CD4-positive, alpha-beta T cell treated with Interleukin-12 subunit alpha and Interleukin-12 subunit beta, for 1 hour (primary cell): ENCODE results near the gene UNK.
A peak's percentile ranks its signal among the peaks of the same experiment; 100 is the strongest.
"Not testable (repeated sequence)": the region's sequence is repeated elsewhere in the genome, so short reads cannot be mapped to it uniquely, and the experiment has no call there.

Source experiments
- DNase-seq: peaks from one replicate; pipeline ENCODE4 v3.0.0-alpha.2; 2020

UNK gene

GRCh38 chr17:75807861-75808260 is 23.3 kb downstream of the UNK start:
- no peak for DNase-seq

DNA sequence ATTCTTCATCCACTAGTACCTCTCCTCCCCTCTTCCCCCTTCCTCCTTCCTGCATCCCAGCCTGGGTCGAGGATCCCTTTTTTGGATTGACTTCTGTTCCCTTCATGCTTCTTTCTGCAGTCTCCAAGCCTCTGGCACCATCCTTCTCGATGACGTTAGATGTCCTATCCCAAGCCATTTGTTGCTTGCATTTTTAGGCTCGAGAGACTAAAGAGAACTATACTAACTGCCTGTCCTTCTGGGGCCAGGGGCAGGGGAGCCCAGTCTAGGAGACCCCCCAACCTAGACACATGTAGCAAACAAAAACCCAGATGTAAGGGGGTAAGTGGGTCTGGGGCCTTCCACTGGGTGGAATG is 23.9 kb downstream of the UNK start:
- no peak for DNase-seq

GRCh38 chr17:75808905-75809621 is 24.5 kb downstream of the UNK start:
- DNase-seq = no peak

DNA sequence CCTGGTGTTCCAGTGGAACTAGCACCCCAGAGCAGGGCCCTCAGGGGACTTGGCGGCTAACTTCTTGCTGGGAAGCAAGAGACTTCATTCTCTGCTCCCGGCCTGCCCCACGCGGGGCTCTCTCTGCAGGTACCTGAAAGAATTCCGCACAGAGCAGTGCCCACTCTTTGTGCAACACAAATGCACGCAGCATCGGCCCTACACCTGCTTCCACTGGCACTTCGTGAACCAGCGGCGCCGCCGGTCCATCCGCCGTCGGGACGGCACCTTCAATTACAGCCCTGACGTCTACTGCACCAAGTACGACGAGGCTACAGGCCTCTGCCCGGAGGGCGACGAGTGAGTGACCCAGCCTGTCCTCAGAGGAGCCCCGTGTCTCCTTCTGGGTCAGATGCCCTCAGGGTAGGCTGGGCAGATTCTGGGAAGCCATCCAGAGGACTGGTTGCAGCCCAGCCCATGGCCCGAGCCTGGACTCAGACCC is 25.1 kb downstream of the UNK start:
- DNase-seq = no peak

DNA sequence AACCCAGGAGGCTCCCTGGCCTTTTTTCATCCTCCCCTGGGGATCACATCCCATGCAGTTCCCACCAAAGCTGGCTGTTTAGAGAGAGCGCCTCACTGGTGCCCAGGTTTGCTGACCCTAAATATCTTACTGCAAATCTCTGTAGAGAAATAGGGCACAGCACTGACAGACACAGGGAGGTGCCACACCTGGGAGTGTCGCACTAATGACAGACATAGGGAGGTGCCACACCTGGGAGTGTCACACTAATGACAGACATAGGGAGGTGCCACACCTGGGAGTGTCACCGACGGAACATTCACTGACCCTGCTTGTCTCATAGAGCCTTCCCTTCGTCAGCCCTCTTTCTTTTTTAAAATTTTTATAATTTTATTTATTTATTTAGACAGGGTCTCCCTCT is 25.6 kb downstream of the UNK start:
- DNase-seq = no peak

DNA sequence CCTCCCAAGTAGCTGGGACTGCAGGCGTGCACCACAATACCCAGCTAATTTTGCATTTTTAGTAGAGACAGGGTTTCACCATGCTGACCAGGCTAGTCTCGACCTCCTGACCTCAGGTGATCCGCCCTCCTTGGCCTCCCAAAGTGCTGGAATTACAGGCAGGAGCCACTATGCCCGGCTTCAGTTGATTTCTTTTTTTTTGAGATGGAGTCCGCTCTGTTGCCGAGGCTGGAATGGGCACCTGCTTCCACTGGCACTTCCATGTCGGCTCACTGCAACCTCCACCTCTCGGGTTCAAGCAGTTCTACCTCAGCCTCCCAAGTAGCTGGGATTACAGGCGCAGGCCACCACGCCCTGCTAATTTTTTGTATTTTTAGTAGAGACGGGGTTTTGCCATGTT is 26.1 kb downstream of the UNK start:
- DNase-seq = not testable (repeated sequence)

GRCh38 chr17:75811174-75811573 is 26.6 kb downstream of the UNK start:
- no peak for DNase-seq

DNA sequence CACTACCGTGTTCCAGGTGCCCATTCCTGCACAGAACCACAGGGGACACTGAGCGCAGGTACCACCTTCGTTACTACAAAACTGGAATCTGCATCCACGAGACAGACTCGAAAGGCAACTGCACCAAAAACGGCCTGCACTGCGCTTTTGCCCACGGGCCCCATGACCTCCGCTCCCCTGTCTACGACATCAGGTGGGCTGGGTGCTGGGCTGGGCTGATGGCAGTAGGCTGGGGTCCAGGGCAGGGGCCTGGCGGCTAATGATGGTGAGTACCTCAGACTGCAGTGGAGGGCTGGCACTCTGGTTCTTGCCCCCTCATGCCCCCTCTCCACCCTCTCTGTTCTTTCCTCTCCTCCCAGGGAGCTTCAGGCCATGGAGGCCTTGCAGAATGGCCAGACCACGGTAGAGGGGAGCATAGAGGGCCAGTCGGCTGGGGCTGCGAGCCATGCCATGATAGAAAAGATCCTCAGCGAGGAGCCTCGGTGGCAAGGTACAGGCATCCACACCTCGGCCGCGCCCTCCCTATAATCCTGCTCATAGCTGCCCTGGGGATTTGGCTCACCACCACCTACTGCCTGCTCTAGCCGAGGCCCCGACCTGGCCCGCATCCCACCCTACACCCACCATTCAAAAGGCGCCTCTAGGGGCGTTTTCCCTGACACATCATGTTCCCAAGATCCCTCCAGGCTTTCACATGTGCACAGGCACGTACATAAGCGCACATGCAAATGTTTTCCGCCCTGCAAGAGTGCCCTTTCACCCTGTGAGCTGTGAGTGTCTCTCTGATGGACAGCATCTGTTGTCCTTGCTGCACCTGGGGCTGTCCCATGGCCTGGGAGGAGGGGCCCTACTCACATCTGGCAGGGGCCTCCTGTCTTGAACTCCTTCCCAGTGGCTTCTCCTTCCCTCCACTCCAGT is 27.7 kb downstream of the UNK start:
- no peak for DNase-seq

GRCh38 chr17:75813081-75814020 is 28.7 kb downstream of the UNK start:
- no peak for DNase-seq

DNA sequence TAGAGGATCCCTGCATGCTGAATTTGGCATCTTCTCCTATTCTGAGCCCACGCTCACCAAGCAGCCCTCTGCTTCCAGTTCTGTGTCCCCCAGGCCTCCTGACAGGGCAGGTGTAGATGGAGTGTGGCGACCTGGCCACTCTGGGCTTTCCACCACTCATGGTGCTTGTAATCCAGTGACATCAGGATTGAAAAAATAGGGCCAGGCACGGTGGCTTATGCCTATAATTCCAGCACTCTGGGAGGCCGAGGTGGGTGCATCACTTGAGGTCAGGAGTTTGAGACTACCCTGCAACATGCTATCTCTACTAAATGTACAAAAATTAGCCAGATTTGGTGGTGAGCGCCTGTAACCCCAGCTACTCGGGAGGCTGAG is 29.4 kb downstream of the UNK start:
- DNase-seq = no peak

DNA sequence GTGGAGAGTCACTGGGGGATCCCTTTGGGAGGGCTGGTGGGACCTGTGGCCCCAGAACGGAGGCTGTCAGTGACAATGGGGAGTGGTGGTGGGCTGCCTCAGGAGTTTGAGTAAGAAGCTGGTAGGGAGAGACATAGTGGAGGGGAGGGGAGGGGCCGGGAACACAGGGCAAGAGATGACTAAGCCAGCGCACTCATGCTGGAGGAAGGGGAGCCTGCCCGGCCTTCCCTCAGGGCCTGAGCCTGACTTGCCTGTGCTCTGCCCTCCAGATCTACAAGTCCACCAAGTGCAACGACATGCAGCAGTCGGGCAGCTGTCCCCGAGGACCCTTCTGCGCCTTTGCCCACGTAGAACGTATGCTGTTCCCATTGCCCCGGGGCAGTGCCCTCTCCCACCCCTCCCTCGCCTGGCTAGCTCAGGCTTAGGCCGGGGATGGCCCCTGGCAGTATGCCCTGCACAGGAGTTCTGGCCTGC is 30.3 kb downstream of the UNK start:
- no peak for DNase-seq

DNA sequence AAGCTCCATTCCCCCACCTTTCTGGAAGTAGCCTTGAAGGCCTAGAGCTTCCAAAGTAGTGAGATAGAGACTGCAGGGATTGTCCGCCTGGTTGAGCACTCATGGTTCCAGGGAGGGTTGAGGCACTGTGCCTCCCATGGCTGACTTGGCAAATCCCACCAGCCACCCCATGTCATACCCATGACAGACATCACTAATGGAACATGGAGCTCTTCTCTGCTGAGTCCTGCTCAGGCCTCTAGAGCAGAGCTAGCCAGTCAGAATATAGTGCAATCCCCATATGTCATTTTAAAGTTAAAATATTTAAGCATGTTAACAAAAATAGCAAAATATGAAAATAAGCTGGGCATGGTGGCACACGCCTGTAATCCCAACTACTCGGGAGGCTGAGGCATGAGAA is 30.8 kb downstream of the UNK start:
- DNase-seq = no peak

GRCh38 chr17:75816693-75817092 is 32.1 kb downstream of the UNK start:
- DNase-seq = no peak

DNA sequence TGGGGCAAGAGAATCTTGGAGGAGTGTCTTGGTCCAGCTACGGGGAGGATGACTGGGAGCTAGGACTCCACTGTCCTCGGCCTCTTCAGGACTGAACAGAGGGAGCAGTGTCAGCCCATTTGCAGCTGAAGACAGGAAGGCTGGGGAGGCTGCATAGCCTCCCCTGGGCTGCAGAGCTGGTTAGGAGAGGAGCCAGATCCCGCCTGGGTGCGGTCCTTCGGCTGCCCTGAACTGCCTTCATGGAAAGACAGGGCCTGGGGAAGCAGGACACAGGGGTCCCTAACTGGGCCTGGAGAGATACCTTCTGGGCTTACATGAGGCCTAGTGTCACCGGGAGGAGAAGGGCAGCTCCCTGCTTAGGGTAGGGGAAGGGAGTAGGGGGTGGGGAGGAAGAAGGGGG is 33.0 kb downstream of the UNK start:
- DNase-seq = no peak

GRCh38 chr17:75818326-75818885 is 33.8 kb downstream of the UNK start:
- DNase-seq = no peak

DNA sequence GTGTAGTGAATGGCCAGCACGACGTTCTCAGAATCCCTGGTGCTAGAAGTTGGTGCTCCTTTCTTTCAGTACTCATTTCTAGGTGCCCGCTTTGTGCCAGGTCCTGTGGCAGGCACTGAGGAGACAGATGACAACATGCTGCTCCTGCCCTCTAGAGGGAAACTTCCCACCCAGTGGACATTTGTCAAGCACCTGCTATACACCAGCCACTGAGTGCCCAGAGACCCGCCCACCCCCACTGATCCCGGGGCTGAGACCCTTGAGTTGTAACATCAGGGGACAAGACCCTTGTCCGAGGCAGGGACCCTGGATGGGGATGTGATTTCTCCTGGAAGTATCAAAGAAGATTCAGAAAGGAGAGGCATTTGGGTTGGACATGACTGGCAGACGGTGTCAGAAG is 34.5 kb downstream of the UNK start:
- no peak for DNase-seq

DNA sequence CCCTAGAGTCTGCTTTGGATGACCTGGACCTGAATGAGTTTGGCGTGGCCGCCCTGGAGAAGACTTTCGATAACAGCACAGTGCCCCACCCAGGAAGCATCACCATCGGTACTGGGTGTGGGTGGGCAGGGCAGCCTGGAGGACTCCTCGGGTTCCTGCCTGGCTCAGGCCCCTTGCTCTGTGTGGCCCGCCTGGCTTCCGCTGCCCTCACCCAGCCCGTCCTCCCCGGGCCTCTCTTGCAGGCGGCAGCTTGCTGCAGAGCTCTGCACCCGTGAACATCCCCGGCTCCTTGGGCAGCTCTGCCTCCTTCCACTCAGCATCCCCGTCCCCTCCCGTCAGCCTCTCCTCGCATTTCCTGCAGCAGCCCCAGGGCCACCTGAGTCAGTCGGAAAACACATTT is 35.1 kb downstream of the UNK start:
- DNase-seq = no peak

DNA sequence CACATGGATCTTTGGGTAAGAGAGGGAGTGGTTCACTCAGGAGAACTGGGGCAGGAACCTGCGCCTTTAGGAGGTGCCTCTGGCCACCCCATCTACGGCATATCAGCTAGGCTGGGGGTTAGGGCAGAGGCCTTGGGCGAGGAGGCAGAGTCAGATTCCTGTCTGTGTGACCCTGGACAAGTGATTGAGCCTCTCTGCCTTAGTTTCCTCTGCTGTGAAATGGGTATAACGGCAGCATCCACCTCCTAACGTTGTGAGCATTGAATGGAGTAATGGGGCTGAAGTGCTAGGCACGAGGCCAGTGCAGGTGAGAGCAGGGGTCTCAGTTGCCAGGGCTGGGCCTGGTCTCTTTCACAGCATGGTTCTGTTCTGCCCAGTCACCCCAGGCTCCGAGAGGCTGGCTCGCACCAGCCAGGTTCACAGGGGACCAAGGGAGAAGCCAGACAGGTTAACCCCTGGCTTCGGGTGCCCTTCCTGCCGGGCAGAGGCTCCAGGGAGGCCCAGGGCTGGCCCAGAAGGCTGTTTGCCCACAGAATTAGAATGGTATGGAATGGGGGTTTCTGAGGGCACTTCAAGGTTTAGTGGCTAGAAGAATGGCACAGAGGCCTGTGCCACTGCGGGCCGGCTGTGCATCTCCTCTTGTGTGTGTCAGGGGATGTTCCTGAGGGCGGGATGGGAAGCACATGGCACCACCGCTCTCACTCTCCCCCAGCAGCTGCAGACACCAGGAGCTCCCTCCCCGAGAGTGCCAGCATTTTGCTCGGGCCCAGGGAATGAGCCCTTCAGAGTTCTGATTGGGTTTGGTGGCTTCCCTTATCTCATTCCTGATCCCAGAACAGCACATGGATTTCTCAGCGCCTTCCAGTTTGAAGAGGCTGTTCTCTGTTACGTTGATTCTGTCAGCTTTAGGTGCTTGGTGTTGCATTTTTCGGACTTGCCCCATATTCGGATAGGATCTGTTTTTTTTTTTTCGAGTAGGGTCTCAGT is 35.8 kb downstream of the UNK start:
- no peak for DNase-seq

DNA sequence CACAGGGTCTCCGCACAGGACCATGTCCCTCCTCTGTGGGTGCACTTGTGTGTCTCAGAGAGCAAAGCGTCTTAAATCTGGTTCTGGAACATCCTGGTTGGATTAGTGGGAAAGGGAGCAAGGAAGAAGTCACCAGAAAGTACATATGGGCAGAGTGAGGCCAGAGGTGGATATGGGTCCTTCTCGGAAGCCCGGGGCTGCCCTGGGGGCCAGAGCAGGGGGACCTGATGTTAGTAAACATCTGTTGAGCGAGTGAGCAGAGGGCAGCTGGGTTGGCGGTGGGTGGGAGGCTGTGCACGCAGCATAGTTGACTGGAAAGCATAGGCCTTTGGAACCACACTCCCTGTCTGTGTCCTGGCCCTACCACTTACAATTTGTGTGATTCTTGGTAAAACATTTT is 36.9 kb downstream of the UNK start:
- DNase-seq = no peak

DNA sequence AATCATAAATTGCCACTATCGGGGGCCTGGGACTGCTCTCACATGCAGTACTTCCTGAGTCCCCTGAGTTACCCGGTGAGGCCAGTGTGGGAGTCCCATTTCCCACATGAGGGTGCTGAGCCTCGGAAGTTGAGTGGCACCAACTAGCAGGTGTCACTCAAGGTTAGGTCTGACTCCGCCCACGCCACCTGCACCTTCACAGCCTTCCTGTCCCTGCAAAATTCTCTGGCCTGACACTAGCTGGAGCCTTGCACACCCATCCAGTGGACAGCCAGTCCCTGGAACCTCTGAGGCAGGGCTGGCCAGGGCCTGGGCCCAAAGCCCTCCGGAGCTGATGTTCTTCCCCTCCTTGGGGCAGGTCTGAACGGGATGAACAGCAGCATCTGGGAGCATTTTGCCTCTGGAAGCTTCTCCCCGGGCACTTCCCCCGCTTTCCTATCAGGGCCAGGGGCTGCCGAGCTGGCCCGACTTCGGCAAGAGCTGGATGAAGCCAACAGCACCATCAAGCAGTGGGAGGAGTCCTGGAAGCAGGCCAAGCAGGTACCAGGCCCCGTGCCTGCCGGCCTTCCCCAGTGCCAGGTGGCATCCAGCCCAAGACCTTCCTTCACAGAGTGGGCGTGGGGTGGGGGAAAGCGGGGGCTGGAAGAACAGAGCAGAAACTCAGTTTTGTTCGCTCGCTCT is 37.7 kb downstream of the UNK start:
- DNase-seq = peak; percentile 45

DNA sequence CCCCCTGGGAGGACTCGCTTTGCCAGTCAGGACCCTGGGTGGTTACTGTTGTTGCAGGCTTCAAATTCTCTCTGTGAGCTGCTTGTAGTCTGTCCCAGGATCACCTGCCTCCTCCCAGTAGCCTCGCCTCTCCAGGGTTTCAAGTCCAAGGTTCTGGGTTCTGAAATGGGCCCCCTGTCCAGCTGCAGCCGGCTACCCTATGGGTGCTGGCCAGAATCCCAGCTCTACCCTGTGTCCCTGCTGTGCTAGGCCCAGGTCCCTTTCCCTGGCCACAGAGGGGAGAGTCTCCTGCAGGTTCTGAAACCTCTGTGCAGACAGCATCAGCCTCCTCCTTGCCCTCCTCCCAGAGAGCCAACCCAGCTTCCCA is 38.2 kb downstream of the UNK start:
- no peak for DNase-seq
